Measurements from ENCODE around the gene LYVE1.

The LYVE1 gene

GRCh38 chr11:10556590-10556989 lies 11.9 kb downstream of the LYVE1 start:
- no peak for DNase-seq (ENCODE audit: low spot score)

- no peak for DNase-seq (ENCODE audit: low spot score)
Measured at GRCh38 chr11:10551845-10552352, 16.6 kb downstream of the LYVE1 start.

DNA sequence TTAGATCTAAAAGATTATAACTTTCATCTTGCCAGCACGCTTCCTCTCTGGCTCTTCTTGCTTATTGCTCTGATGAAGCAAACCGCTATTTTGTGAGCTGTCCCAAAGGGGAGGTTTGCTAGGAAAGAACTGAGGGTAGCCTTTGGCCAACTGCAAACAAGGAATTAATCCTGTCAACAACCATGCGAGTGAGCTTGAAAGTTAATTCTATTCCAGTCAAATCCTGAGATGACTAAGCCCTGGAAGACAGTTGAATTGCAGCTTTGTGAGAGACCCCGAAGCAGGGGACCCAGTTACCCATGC lies 17.2 kb downstream of the LYVE1 start:
- no peak for DNase-seq (ENCODE audit: low spot score)

DNA sequence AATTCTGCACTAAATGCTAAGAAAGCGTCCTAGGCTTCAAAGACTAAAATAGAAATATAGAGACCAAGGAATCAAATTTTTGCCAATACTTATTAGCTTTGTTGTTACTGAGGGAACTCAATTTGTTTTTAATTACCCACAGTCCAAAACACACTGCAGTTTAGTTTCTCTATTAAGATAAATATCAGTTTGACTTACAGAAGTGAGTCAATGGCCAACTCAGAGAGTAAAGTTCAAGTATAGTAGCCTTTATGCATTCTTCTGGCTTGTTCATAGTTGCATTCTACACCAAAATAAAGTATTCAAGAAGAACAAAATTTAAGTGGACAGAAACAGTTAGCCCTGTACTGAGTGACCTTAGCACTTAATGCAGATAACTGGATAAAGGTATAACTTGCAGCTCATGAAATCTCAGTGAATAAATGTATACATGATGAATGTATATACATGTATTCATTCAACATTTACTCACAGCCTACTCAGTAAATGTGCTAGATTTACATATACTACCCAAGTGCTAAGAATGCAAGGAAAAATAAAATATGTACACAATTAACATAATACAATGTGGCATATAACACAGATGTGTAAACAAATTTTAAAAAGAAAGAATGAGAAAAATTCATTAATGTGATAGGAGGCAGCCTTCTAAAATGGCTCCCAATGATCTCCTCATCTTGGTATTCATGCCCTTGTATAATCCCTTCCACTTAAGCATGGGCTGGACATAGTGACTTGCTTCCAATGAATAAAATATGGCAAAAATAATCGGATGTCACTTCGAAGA lies 17.8 kb downstream of the LYVE1 start:
- DNase-seq (ENCODE audit: low spot score), result no peak

DNA sequence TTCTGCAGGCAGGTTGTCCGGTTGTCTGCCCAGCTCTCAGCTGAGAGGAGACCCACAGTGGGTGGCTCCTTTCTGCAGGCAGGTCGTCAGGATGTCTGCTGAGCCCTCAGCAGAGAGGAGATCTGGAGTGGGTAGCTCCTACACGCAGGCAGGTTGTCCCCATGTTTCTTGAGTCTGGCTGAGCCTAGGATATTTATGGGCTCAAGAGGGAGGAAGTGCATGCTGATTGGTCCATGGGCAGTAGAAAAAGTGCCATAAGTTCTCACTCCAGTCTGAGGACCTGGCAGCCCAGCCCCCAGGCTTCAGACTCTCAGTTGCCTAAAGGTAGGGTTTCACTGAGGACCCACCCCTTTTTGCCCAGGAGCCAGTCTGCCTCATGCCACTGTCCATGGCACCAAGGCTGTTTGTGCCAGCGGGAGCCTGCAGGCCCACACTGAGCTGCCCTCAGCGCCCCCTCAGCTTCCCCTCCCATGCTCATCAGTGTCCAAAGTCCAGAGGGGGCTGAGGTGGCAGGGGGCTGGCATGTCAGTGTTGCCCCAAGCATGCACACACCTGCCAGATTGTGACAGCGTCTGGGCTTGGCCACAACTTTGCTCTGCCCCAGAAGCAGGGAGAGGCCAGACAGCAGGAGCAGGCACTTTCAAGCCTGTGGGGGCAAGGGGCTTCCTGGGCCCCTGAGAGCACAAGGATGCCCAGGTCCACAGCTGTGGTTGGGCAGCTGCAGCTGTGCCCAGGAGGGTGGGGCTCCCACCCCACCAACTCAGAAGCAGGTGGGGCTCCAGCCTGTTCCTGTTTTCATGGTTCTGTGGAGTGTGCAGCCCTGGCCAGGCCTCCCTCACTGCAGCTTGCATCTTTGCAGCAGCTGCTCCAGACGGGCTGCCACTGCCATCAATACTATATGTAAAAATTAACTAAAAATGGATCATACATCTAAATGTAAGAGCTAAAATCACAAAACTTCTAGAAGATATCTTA lies 23.7 kb downstream of the LYVE1 start:
- DNase-seq (ENCODE audit: low spot score), result no peak

- DNase-seq (ENCODE audit: low spot score), result no peak
Measured at GRCh38 chr11:10543782-10544181, 24.7 kb downstream of the LYVE1 start.

GRCh38 chr11:10542776-10543175 lies 25.7 kb downstream of the LYVE1 start:
- no peak for DNase-seq (ENCODE audit: low spot score)

DNA sequence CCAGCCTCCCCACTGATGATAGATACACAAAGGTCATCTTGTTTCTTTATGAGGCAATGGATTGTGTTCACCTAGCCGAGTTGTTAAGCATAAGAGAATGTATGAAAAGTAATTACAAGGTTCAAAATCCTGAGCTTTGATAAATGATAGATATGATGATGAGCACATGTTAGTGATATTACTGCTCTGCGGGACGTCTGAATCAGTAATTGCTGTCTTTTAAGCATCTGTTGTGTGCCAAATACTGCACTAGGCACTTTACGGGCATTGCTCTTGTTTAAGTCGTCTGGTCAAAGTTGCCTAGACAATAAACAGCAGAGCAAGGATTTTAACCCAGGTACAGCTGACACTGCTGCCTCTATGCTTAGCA lies 26.9 kb downstream of the LYVE1 start:
- peak; percentile 16 for DNase-seq (ENCODE audit: low spot score)

- DNase-seq (ENCODE audit: low spot score), result peak; percentile 91
Measured at GRCh38 chr11:10540915-10541560, 27.4 kb downstream of the LYVE1 start, which contains the start of gene RNF141. TSS of gene RNF141 (minus strand) at chr11:10541187. CDS start at chr11:10534158, 7,029 bp downstream.

DNA sequence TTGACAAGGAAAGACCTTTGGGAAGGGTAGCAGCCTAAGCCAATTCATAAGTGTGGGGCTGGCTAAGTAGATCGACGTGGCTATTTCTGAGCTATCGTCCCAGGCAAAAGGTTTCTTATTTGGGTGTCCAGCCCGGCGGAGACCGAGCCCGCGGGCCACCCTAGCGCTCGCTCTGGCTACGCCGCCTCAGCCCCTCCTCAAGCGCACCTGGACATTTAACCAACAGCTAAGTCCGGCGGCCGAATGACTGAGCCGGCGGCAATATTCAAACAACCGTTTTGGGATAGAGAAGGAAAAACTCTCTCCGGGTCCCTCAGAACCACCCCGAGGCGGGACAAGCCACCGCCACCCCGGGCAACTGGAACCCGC lies 27.9 kb downstream of the LYVE1 start:
- peak; percentile 54 for DNase-seq (ENCODE audit: low spot score)

- peak; percentile 29 for DNase-seq (ENCODE audit: low spot score)
Measured at GRCh38 chr11:10539339-10539738, 29.1 kb downstream of the LYVE1 start.

DNA sequence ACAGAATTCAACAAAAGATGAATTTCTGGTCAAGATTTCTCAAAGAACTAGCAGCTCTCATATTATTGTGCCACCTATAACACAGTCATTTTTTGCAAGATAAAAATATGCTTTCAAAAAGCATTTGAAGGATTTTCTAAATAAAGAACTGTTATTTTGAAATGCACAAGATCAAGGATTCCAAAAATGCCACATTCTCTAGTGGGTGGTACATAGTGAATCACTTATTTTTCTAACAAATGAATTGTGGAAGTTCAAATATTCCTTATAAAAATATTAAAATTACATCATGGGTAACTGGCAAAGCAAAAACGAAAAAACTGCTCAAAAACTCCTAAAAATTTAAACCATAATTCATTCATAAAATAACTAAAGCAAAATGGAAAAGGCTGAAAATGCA lies 29.5 kb downstream of the LYVE1 start:
- DNase-seq (ENCODE audit: low spot score), result no peak

GRCh38 chr11:10537600-10537999 lies 30.9 kb downstream of the LYVE1 start:
- no peak for DNase-seq (ENCODE audit: low spot score)

DNA sequence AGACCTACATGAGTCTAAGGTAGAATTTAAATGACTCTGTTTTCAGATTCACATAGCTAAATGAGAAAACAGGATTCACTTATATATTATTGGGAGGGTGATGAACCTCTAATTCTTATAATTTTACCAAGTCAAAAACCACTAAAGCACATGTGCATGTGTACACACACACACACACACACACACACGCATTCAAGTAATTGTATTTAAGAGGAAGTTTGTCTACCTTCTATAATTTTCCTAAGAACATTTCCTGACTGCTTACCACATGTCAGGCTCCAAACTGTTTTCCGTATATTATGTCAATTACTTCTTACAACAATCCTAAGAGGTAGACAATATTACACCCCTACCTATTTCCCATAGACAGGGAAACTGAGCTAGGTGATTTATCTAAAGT lies 34.1 kb downstream of the LYVE1 start:
- DNase-seq (ENCODE audit: low spot score), result no peak

DNA sequence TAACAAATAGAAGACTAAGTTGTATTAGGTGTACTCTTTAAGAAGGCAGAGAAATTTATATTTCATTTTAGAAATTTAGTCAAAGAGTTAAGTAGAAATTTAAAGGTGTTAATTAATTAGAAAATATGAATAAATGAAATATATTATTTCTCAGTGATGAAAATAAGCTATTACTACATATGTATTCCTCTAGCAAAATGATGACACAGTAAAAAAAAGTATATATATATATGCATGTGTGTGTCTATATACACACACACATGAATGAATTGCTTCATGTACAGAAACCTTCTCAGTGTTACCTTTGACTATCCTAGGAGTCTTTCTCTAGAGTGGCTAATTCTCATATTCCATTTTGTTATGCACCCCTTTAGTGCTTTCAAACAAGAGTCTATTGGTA lies 35.1 kb downstream of the LYVE1 start:
- no peak for DNase-seq (ENCODE audit: low spot score)

GRCh38 chr11:10532526-10532925 lies 35.9 kb downstream of the LYVE1 start:
- DNase-seq (ENCODE audit: low spot score), result no peak

GRCh38 chr11:10529279-10529678 lies 39.2 kb downstream of the LYVE1 start:
- no peak for DNase-seq (ENCODE audit: low spot score)

DNA sequence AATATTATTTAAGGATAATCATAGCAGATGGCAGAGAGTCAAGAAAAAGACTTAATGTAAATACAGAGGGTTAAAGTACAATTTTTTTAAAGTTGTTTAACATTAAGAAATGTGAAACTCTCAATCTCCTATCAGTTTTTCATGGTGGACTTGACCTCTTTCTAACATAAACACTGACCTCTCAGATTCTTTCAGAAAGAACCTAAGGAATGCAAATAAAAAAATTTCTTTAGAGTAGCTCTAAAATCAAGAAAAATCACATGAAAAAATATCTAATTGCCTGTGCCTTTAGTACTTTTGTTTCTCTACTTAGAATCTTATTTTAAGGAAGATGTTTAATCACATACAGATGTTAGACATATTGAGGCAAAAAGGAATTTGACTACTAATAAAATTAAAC lies 40.3 kb downstream of the LYVE1 start:
- DNase-seq (ENCODE audit: low spot score), result no peak

DNA sequence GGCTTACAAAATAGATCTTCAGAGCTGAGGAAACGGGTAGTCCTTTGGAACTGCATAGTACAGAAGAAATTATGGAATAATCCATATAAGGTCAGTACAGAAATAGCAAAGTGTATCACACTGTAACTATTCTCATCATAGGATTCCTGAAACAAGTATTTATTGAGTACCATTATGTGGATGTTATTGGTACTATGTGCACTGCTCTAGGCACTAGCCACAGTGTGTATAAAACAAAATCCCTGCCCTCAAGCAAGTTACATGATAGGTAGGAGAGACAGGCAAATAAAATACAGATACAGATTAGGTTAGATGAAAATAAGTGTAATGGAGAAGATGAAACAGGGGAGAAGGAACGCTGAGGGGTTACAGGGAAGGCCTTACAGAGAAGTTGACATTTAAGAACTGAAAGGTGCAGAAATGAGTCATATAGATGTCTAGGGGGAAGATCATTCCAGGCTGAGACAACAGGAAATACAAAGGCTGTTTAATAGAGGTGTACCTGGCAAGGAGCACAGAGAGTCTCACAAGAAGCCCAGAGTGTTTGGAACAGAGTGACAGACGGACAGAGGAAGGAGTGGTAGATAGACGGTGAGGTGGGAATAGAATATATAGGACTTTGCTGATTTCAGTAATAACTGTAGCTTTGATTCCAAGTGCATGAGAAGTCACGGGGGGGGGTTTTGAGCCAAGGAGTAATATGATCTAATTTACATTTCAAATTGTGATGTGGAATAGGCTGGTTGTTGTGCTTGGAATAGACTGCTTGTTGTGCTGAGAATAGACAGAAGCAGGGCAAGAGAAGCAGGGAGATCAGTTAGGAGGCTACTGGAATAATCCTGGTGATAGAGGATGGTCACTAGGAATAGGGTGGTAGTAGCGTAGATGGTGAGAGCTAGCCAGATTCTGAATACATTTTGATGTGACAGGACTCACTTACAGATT lies 41.2 kb downstream of the LYVE1 start:
- DNase-seq (ENCODE audit: low spot score), result peak; percentile 8

GRCh38 chr11:10524471-10524870 lies 44.0 kb downstream of the LYVE1 start:
- DNase-seq (ENCODE audit: low spot score), result no peak

- DNase-seq (ENCODE audit: low spot score), result no peak
Measured at GRCh38 chr11:10522921-10523320, 45.5 kb downstream of the LYVE1 start.

All from SW480 (cell line).